Measurements from ENCODE around the gene ELAVL3.
"Not testable (repeated sequence)": the region's sequence is repeated elsewhere in the genome, so short reads cannot be mapped to it uniquely, and the experiment has no call there.

The ELAVL3 gene

DNA sequence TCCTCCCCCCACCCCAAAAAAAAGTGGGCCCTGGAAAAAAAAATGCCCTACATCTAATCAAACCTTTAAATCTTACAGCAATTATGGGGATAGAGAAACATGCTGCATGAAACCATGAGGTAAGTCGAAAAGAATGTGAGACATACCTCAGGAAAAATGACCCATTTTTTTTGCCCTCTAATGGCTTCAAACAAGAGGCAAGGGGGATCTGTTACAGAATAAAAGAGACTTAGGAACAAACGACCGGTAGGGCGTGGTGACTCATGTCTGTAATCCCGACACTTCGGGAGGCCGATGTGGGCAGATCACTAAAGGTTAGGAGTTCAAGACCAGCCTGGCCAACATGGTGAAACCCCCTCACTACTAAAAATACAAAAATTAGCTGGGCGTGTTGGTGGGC, 70.2 kb downstream of the ELAVL3 start:
- in situ Hi-C loops (cut with HindIII; ENCODE audit: low sequenced_read_pairs) = no loop called here

DNA sequence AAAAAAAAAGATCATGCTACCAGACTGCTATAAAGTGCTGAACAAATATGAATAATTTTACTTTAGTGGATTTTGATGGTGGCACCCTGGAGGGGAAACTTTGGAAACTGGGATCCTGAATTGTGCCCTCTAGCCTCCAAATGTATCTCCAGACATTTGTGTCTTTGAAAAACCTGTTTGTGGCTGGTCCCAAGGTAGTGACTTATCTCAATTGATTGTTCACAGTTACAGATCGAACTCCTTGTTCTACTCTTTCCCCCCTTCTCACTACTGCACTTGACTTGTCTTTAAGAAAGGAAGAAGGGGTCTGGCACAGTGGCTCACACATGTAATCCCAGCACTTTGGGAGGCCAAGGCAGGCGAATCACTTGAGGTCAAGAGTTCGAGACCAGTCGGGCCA, 72.3 kb downstream of the ELAVL3 start:
- in situ Hi-C loops (cut with HindIII; ENCODE audit: low sequenced_read_pairs) = no loop called here

DNA sequence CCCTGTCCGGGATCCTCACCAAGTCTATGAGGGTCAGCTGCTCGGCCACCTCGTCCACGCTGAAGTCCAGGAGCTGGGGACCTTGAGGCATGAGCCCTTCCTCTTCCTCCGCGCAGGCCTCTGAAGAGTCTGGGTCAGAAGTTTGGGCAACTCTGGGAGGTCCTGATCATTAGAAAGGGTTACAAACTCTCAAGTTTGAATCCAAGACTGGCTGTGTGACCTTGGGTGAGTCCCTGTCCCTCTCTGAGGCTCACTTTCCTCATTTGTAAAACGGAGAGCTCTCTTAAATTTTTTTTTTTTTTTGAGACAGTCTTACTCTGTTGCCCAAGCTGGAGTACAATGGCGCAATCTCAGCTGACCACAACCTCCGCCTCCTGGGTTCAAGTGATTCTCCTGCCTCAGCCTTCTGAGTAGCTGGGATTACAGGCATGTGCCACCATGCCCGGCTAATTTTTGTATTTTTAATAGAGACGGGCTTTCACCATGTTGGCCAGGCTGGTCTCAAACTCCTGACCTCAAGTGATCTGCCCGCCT, 74.1 kb downstream of the ELAVL3 start:
- in situ Hi-C loops (cut with HindIII; ENCODE audit: low sequenced_read_pairs) = not testable (repeated sequence)

DNA sequence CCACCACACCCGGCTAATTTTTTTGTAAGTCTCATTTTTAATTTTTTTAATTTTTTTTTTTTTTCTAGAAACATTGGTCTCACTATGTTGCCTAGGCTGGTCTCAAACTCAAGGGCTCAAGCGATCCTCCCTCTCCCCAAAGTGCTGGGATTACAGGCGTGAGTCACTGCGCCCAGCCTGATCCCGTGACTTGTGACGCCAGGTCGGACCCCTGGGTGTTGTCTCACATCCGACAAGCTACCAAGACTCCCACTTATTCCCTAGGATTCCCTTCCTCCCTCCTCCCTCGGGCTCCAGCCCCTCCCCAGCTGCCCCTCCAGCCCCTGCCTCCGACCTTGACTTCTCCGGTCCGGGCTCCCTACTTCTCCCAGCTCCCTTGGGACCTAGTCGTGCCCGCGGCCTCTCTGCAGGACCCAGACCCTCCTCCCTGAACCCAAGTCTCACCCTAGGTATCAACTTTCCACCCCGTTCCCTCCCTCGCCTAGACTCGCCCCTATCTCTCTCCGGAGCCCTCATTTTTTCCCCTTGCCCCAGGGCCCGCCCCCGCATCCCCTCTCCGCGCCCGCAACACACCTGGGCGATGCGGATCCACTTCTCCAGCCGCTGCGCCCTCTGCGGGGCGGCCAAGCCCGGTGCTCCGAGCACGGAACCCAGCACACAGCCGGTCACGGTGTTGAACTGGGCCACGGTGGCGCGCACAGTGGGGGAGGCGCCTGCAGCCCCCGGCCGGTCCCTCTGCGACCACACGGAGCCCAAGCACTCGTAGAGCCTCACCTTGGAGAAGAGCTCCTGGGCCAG, 74.8 kb downstream of the ELAVL3 start:
- in situ Hi-C loops (cut with HindIII; ENCODE audit: low sequenced_read_pairs) = no loop called here

DNA sequence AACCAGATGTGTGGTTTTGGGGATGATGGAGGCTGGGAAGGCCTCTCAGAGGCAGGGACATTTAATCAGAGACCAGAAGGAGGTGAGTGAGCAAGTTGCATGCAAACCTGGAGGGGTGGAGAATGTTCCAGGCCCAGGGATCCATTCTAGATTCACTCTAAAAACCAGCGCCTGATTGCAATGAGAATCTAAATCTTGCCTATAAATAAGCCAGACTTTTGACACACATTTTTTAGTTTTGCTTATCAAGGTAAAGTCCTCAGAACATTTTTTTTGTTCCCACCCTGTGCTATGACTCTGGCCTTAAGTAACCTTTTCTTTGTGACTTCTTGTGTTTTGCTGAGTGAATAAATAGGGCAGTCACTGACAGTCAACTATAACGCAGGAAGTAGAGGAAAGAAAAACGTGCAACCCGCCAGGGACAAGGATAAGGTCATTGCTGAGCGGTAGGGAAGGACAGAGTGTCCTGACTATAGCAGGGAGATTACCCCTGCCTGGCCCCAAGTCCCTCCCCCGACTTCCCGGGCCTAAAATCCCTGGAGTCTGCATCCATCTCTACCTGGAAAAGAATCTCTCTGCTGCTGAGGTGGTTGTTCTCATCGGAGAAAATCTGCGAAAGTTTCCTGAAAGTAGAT, 76.1 kb downstream of the ELAVL3 start:
- in situ Hi-C loops (cut with HindIII; ENCODE audit: low sequenced_read_pairs) = no loop called here

DNA sequence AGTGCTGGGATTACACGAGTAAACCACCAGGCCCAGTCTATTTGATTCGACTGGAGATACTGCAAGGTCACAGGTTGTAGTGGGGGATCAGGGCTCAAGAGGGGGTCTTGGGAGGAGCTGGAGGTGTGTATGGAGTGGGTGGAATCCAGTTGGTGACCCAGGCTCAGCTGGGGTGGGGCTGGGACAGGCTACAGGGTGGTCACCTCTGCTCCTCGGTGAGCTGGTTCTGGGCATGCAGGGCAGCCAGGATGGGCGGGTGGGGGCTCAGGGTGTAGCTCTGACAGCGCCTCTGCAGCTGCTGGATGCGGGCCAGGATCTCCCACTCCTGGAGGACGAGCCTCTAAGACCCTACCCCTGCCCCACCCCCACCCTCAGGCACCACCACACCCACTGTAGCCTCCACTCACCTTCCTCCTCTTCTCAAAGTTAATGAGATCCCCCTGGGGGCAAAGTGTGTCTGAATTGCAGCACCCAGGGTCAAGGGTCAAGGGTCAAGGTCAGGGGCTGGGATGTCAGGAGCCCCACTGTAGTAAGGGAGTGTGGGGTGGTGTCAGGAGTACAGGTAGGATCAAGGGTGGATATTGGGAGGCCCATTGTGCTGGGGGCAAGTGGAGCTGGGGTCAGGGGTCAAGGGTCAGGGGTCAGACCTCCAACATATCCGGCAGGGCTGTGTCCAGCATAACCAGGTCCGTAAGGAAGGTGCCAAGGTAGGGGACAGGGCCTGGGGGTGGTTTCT, 78.9 kb downstream of the ELAVL3 start:
- in situ Hi-C loops (cut with HindIII; ENCODE audit: low sequenced_read_pairs) = no loop called here
